GM23338 (cell line): Measurements from ENCODE around the gene PTPRN2. TPM values are rescaled to one million over a fixed set of nuclear protein-coding genes. Genes with fewer than 3 reads are reported as not detected.

Experiments
- ATAC-seq: fragments of 200-7000 bp; cut with Tn5 transposase; 3 replicates; pipeline ENCODE4 v1.9.1; 2020
- DNase-seq: peaks from one replicate; pipeline ENCODE4 v3.0.0-alpha.2; 2015; ENCODE audit warnings: low spot score
- H2AFZ ChIP-seq: fragments of 200-600 bp; sonication (generic); 2 replicates; pipeline ENCODE4 v1.8.0; 2016; ENCODE audit warnings: antibody characterized with exemption, mild to moderate bottlenecking, moderate library complexity
- H3F3A ChIP-seq: fragments of 200-600 bp; sonication (generic); replicated peaks from 2 replicates; pipeline ENCODE4 v1.8.0; 2017; ENCODE audit warnings: antibody characterized with exemption, mixed run types, low read depth
- H3K27ac ChIP-seq: fragments of 200-600 bp; sonication (generic); 2 replicates; pipeline ENCODE4 v1.6.1; 2016; ENCODE audit warnings: low read depth
- H3K27me3 ChIP-seq: fragments of 200-600 bp; sonication (generic); 2 replicates; pipeline ENCODE4 v1.8.0; 2016; ENCODE audit warnings: mild to moderate bottlenecking, mixed run types, moderate library complexity; ENCODE audit not compliant: insufficient read depth
- H3K36me3 ChIP-seq: fragments of 200-600 bp; sonication (generic); 2 replicates; pipeline ENCODE4 v1.8.0; 2016; ENCODE audit warnings: mild to moderate bottlenecking; ENCODE audit not compliant: insufficient read depth
- H3K4me1 ChIP-seq: fragments of 200-600 bp; sonication (generic); 2 replicates; pipeline ENCODE4 v1.8.0; 2016; ENCODE audit warnings: mild to moderate bottlenecking, moderate library complexity; ENCODE audit not compliant: insufficient read depth
- H3K4me2 ChIP-seq: fragments of 200-600 bp; sonication (generic); 2 replicates; pipeline ENCODE4 v1.7.1; 2017; ENCODE audit warnings: mixed run types
- H3K4me3 ChIP-seq: fragments of 200-600 bp; sonication (generic); 2 replicates; pipeline ENCODE4 v1.6.1; 2016; ENCODE audit warnings: mixed run types
- H3K79me2 ChIP-seq: fragments of 200-600 bp; sonication (generic); replicated peaks from 2 replicates; pipeline ENCODE4 v1.8.0; 2017; ENCODE audit warnings: mild to moderate bottlenecking; ENCODE audit not compliant: insufficient read depth
- H3K9me2 ChIP-seq: fragments of 200-600 bp; sonication (generic); 2 replicates; pipeline ENCODE4 v1.8.0; 2017; ENCODE audit not compliant: insufficient read depth
- H4K20me1 ChIP-seq: fragments of 200-600 bp; sonication (generic); replicated peaks from 2 replicates; pipeline ENCODE4 v1.8.0; 2017; ENCODE audit warnings: mild to moderate bottlenecking; ENCODE audit not compliant: insufficient read depth
- H3K27ac Mint-ChIP-seq: 2 replicates; pipeline ENCODE4 v1.8.0; 2020; ENCODE audit warnings: inconsistent platforms, mild to moderate bottlenecking, moderate library complexity, mixed read lengths
- H3K27me3 Mint-ChIP-seq: 3 replicates; pipeline ENCODE4 v1.8.0; 2022; ENCODE audit warnings: low read depth, mild to moderate bottlenecking, moderate library complexity, mixed read lengths, inconsistent platforms; ENCODE audit not compliant: insufficient read depth, poor library complexity
- H3K36me3 Mint-ChIP-seq: 3 replicates; pipeline ENCODE4 v1.8.0; 2021; ENCODE audit warnings: low read depth, mild to moderate bottlenecking, inconsistent platforms, moderate library complexity, mixed read lengths
- H3K4me1 Mint-ChIP-seq: 3 replicates; pipeline ENCODE4 v1.8.0; 2020; ENCODE audit warnings: mild to moderate bottlenecking, inconsistent platforms, mixed read lengths
- H3K4me3 Mint-ChIP-seq: 3 replicates; pipeline ENCODE4 v1.8.0; 2021; ENCODE audit warnings: moderate library complexity, mild to moderate bottlenecking, inconsistent platforms, mixed read lengths
- H3K9me3 Mint-ChIP-seq: 3 replicates; pipeline ENCODE4 v1.8.0; 2020; ENCODE audit warnings: moderate library complexity, mild to moderate bottlenecking, inconsistent platforms, mixed read lengths
- CREB1 ChIP-seq: fragments of 250-450 bp; sonication (Bioruptor Pico); IDR thresholded peaks from 2 replicates; pipeline ENCODE4 v1.5.0; 2020; ENCODE audit warnings: low read depth, mild to moderate bottlenecking, moderate library complexity
- EZH2 ChIP-seq: fragments of 200-600 bp; sonication (generic); IDR thresholded peaks from one replicate; pipeline ENCODE4 v1.8.0; 2017; ENCODE audit warnings: antibody characterized with exemption, mild to moderate bottlenecking, low read depth; ENCODE audit not compliant: unreplicated experiment
- EZH2phosphoT487 ChIP-seq: fragments of 200-600 bp; sonication (generic); IDR thresholded peaks from one replicate; pipeline ENCODE4 v1.8.1; 2018; ENCODE audit warnings: antibody characterized with exemption; ENCODE audit not compliant: unreplicated experiment
- JUNB ChIP-seq: IDR thresholded peaks from one replicate; pipeline ENCODE4 v1.6.1; 2016; ENCODE audit warnings: antibody characterized with exemption; ENCODE audit not compliant: unreplicated experiment
- NANOG ChIP-seq: IDR thresholded peaks from 2 replicates; pipeline ENCODE4 v1.6.1; 2016; ENCODE audit warnings: antibody characterized with exemption, borderline replicate concordance
- POLR2AphosphoS5 ChIP-seq: IDR thresholded peaks from 2 replicates; pipeline ENCODE4 v1.6.1; 2016; ENCODE audit warnings: antibody characterized with exemption, low read depth
- STAT1 ChIP-seq: IDR thresholded peaks from one replicate; pipeline ENCODE4 v1.6.1; 2016; ENCODE audit warnings: antibody characterized with exemption; ENCODE audit not compliant: unreplicated experiment
- ZNF114 ChIP-seq: fragments of 250-450 bp; sonication (Bioruptor Pico); IDR thresholded peaks from 2 replicates; pipeline ENCODE4 v1.5.0; 2020; ENCODE audit warnings: mild to moderate bottlenecking, moderate library complexity
- ZNF331 ChIP-seq: fragments of 250-450 bp; sonication (Bioruptor Pico); IDR thresholded peaks from 2 replicates; pipeline ENCODE4 v1.5.0; 2020; ENCODE audit warnings: low read depth, mild to moderate bottlenecking, moderate library complexity
- polyA plus RNA-seq: library from polyadenylated mRNA; unstranded; fragments of >200 nt; fragmentation: Nextera tagmentation; extraction: Ambion mirVana; gene quantifications from 2 replicates; pipeline ENCODE4 v1.2.1, GENCODE V29; 2016
- total RNA-seq: library from RNA; depleted of rRNA; stranded (reverse); fragments of >200 nt; shearing (Covaris generic); gene quantifications from 2 replicates; pipeline ENCODE4 v1.2.3, GENCODE V29; 2014
- TF ChIP-seq, protein P1 (sequence below): IDR thresholded peaks from 2 replicates; pipeline ENCODE4 v1.6.1; 2016; ENCODE audit warnings: antibody characterized with exemption
- TF ChIP-seq, protein P2 (sequence below), 2 experiments: fragments of 200-600 bp in 1 of 2; sonication (generic) in 1 of 2; conservative IDR thresholded peaks; 2 replicates each; pipeline versions ENCODE4 v1.5.1 to v1.6.1; 2016 to 2017; ENCODE audit warnings: antibody characterized with exemption in 2 of 2, low read depth in 2 of 2, mild to moderate bottlenecking in 2 of 2, moderate library complexity in 1 of 2
- TF ChIP-seq, protein P3 (sequence below): fragments of 250-450 bp; sonication (Bioruptor Pico); IDR thresholded peaks from 2 replicates; pipeline ENCODE4 v1.5.0; 2020; ENCODE audit warnings: mild to moderate bottlenecking, moderate library complexity
- TF ChIP-seq, protein P4 (sequence below): IDR thresholded peaks from one replicate; pipeline ENCODE4 v1.6.1; 2018; ENCODE audit warnings: antibody characterized with exemption; ENCODE audit not compliant: unreplicated experiment

Gene PTPRN2
- total and polyA plus RNA-seq, 2 experiments from 2014 or later, result 0.87 to 4.0 TPM

DNA sequence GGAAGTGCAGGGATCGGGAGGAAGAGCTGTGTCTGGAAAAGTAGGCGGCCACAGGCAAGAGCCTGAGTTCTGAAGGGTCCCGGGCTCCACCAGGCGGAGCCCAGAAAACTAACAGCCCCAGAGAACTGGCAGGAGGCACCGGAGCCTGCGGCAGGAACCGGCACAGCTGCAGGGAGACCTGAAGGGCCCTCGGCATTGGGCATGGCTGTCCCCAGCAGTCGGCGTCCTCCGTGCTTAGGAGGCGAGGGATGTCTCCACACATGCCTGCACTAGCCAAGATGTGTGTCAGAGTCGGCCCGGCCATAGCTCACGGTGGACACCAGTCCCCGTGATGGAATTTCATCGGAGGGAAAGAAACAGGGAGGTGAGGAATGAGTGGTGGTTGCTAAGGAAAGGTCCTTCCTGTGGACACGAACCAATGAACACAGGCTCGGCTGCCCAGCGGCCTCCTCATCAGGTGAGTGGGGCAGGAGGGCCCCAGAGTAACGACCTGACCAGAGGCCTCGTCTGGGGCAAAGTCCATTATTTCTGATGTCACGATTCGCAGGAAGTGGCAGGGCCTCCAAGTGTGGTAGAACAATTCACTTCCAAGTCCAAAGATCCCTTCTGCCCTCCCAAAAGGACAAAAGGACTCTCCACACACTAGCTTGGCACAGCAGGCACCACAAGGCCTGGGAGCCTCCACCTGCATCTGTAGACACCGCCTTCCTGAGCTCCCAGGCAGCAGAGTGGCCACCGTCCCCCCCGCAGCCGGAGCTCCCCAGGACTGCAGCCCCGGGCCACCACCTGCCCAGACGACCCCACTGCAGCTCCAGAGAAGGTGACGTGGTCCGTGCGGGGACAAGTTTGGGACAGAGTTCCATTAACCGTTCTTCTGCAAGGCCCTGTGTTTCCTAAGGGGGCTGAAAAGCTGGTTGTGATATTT is 444.2 kb downstream of the PTPRN2 start:
- no peaks in the 10 kb centered on the region for H4K20me1 ChIP-seq
- H3K27me3 ChIP-seq, result no peaks in the 10 kb centered on the region
- no peaks in the 10 kb centered on the region for H3F3A ChIP-seq
- no peaks in the 10 kb centered on the region for H3K79me2 ChIP-seq
- H3K4me3 Mint-ChIP-seq, result no peak overlapping the region
- no peaks in the 10 kb centered on the region for H3K9me2 ChIP-seq
- DNase-seq, result no peak
- H2AFZ ChIP-seq, result no peak overlapping the region
- H3K36me3 ChIP-seq, result peaks cover 6% of the 10 kb centered on the region; the same call in 1 of the 2 replicates
- no peaks in the 10 kb centered on the region for H3K4me1 Mint-ChIP-seq
- H3K36me3 Mint-ChIP-seq, result peaks cover 67% of the 10 kb centered on the region
- no peak overlapping the region for H3K4me2 ChIP-seq
- no peak overlapping the region for H3K27ac Mint-ChIP-seq
- no peak for TF ChIP-seq NANOG
- TF ChIP-seq ZNF114 (CRISPR knock-in tag), result no peak
- no peak for TF ChIP-seq EZH2phosphoT487
- TF ChIP-seq, protein P1, sequence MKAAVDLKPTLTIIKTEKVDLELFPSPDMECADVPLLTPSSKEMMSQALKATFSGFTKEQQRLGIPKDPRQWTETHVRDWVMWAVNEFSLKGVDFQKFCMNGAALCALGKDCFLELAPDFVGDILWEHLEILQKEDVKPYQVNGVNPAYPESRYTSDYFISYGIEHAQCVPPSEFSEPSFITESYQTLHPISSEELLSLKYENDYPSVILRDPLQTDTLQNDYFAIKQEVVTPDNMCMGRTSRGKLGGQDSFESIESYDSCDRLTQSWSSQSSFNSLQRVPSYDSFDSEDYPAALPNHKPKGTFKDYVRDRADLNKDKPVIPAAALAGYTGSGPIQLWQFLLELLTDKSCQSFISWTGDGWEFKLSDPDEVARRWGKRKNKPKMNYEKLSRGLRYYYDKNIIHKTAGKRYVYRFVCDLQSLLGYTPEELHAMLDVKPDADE, result no peak
- no peak for TF ChIP-seq JUNB
- TF ChIP-seq, protein P2, sequence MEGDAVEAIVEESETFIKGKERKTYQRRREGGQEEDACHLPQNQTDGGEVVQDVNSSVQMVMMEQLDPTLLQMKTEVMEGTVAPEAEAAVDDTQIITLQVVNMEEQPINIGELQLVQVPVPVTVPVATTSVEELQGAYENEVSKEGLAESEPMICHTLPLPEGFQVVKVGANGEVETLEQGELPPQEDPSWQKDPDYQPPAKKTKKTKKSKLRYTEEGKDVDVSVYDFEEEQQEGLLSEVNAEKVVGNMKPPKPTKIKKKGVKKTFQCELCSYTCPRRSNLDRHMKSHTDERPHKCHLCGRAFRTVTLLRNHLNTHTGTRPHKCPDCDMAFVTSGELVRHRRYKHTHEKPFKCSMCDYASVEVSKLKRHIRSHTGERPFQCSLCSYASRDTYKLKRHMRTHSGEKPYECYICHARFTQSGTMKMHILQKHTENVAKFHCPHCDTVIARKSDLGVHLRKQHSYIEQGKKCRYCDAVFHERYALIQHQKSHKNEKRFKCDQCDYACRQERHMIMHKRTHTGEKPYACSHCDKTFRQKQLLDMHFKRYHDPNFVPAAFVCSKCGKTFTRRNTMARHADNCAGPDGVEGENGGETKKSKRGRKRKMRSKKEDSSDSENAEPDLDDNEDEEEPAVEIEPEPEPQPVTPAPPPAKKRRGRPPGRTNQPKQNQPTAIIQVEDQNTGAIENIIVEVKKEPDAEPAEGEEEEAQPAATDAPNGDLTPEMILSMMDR (conservative IDR thresholded peaks at IDR 0.05; ENCODE audit: low read depth in 2 of 2), result no peak
- no peak for TF ChIP-seq ZNF331 (CRISPR knock-in tag)
- TF ChIP-seq, protein P3, sequence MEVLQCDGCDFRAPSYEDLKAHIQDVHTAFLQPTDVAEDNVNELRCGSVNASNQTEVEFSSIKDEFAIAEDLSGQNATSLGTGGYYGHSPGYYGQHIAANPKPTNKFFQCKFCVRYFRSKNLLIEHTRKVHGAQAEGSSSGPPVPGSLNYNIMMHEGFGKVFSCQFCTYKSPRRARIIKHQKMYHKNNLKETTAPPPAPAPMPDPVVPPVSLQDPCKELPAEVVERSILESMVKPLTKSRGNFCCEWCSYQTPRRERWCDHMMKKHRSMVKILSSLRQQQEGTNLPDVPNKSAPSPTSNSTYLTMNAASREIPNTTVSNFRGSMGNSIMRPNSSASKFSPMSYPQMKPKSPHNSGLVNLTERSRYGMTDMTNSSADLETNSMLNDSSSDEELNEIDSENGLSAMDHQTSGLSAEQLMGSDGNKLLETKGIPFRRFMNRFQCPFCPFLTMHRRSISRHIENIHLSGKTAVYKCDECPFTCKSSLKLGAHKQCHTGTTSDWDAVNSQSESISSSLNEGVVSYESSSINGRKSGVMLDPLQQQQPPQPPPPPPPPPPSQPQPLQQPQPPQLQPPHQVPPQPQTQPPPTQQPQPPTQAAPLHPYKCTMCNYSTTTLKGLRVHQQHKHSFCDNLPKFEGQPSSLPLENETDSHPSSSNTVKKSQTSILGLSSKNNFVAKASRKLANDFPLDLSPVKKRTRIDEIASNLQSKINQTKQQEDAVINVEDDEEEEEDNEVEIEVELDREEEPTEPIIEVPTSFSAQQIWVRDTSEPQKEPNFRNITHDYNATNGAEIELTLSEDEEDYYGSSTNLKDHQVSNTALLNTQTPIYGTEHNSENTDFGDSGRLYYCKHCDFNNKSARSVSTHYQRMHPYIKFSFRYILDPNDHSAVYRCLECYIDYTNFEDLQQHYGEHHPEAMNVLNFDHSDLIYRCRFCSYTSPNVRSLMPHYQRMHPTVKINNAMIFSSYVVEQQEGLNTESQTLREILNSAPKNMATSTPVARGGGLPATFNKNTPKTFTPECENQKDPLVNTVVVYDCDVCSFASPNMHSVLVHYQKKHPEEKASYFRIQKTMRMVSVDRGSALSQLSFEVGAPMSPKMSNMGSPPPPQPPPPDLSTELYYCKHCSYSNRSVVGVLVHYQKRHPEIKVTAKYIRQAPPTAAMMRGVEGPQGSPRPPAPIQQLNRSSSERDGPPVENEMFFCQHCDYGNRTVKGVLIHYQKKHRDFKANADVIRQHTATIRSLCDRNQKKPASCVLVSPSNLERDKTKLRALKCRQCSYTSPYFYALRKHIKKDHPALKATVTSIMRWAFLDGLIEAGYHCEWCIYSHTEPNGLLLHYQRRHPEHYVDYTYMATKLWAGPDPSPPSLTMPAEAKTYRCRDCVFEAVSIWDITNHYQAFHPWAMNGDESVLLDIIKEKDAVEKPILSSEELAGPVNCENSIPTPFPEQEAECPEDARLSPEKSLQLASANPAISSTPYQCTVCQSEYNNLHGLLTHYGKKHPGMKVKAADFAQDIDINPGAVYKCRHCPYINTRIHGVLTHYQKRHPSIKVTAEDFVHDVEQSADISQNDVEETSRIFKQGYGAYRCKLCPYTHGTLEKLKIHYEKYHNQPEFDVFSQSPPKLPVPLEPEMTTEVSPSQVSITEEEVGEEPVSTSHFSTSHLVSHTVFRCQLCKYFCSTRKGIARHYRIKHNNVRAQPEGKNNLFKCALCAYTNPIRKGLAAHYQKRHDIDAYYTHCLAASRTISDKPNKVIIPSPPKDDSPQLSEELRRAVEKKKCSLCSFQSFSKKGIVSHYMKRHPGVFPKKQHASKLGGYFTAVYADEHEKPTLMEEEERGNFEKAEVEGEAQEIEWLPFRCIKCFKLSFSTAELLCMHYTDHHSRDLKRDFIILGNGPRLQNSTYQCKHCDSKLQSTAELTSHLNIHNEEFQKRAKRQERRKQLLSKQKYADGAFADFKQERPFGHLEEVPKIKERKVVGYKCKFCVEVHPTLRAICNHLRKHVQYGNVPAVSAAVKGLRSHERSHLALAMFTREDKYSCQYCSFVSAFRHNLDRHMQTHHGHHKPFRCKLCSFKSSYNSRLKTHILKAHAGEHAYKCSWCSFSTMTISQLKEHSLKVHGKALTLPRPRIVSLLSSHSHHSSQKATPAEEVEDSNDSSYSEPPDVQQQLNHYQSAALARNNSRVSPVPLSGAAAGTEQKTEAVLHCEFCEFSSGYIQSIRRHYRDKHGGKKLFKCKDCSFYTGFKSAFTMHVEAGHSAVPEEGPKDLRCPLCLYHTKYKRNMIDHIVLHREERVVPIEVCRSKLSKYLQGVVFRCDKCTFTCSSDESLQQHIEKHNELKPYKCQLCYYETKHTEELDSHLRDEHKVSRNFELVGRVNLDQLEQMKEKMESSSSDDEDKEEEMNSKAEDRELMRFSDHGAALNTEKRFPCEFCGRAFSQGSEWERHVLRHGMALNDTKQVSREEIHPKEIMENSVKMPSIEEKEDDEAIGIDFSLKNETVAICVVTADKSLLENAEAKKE (CRISPR knock-in tag), result no peak
- TF ChIP-seq, protein P4, sequence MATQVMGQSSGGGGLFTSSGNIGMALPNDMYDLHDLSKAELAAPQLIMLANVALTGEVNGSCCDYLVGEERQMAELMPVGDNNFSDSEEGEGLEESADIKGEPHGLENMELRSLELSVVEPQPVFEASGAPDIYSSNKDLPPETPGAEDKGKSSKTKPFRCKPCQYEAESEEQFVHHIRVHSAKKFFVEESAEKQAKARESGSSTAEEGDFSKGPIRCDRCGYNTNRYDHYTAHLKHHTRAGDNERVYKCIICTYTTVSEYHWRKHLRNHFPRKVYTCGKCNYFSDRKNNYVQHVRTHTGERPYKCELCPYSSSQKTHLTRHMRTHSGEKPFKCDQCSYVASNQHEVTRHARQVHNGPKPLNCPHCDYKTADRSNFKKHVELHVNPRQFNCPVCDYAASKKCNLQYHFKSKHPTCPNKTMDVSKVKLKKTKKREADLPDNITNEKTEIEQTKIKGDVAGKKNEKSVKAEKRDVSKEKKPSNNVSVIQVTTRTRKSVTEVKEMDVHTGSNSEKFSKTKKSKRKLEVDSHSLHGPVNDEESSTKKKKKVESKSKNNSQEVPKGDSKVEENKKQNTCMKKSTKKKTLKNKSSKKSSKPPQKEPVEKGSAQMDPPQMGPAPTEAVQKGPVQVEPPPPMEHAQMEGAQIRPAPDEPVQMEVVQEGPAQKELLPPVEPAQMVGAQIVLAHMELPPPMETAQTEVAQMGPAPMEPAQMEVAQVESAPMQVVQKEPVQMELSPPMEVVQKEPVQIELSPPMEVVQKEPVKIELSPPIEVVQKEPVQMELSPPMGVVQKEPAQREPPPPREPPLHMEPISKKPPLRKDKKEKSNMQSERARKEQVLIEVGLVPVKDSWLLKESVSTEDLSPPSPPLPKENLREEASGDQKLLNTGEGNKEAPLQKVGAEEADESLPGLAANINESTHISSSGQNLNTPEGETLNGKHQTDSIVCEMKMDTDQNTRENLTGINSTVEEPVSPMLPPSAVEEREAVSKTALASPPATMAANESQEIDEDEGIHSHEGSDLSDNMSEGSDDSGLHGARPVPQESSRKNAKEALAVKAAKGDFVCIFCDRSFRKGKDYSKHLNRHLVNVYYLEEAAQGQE, result no peak
- TF ChIP-seq POLR2AphosphoS5, result no peak
- TF ChIP-seq STAT1, result no peak
- no peak for TF ChIP-seq EZH2
- TF ChIP-seq CREB1, result no peak
- H3K4me1 ChIP-seq, result no peaks in the 10 kb centered on the region
- H3K4me3 ChIP-seq, result no peak overlapping the region
- no peak for ATAC-seq
- no peak overlapping the region for H3K27ac ChIP-seq
- H3K9me3 Mint-ChIP-seq, result peaks cover 84% of the 10 kb centered on the region
- peaks cover 12% of the 10 kb centered on the region for H3K27me3 Mint-ChIP-seq
